ENCODE data around the gene LMNTD2. TPM values are rescaled to one million over a fixed set of nuclear protein-coding genes. Genes with fewer than 3 reads are reported as not detected.
"Not testable (repeated sequence)": the region's sequence is repeated elsewhere in the genome, so short reads cannot be mapped to it uniquely, and the experiment has no call there.

LMNTD2 gene
- total RNA-seq, 1 donor from 2014 or later: 1.1 TPM

GRCh38 chr11:575996-576768 is 15.6 kb upstream of the LMNTD2 start, which contains the start of gene PHRF1:
Gene PHRF1 (plus strand): TSS chr11:576470. CDS start chr11:581513, 5,043 bp downstream.
- Histone ChIP-seq H3K27me3 (peaks cover 15% of the 10 kb centered on the region), H3K36me3 (no peaks in the 10 kb centered on the region), H3F3A (ENCODE audit: low read depth) (peaks cover 38% of the 10 kb centered on the region), H3K4me1 (peaks cover 27% of the 10 kb centered on the region), H3K9ac (peak within 1 kb of the TSS; percentile 98), H3K9me3 (ENCODE audit: low read depth) (no peaks in the 10 kb centered on the region), H4K20me1 (ENCODE audit: low read depth) (peaks cover 54% of the 10 kb centered on the region), H3K79me2 (ENCODE audit: low read depth) (peaks cover 49% of the 10 kb centered on the region), H2AFZ (replicated peaks) (peak within 1 kb of the TSS; percentile 100), H3K4me3 (peak within 1 kb of the TSS; percentile 93), H3K27ac (peak within 1 kb of the TSS; percentile 99), H3K4me2 (peak within 1 kb of the TSS; percentile 100)
- TF ChIP-seq EZH2phosphoT487 (IDR thresholded peaks at IDR 0.05) (no peak), CTCF (IDR thresholded peaks at IDR 0.05) (no peak), EZH2 (IDR thresholded peaks at IDR 0.05) (no peak)
- H3K27ac Mint-ChIP-seq: peak within 1 kb of the TSS; percentile 100
- H3K27me3 Mint-ChIP-seq (ENCODE audit: insufficient read depth, low read depth): peaks cover 6% of the 10 kb centered on the region
- DNase-seq (ENCODE audit: low spot score): peak; percentile 97
- H3K4me3 Mint-ChIP-seq: peak within 1 kb of the TSS; percentile 96
- peaks cover 37% of the 10 kb centered on the region for H3K4me1 Mint-ChIP-seq
- H3K36me3 Mint-ChIP-seq: peaks cover 5% of the 10 kb centered on the region
- H3K9me3 Mint-ChIP-seq: no peaks in the 10 kb centered on the region

- Mint-ChIP-seq H3K36me3 (peaks cover 4% of the 10 kb centered on the region), H3K27me3 (ENCODE audit: insufficient read depth, low read depth) (peaks cover 6% of the 10 kb centered on the region), H3K4me3 (peak overlapping the region; percentile 94), H3K9me3 (no peaks in the 10 kb centered on the region), H3K27ac (peak overlapping the region; percentile 46), H3K4me1 (peaks cover 40% of the 10 kb centered on the region)
- H3K4me1 ChIP-seq: peaks cover 30% of the 10 kb centered on the region
- H4K20me1 ChIP-seq (ENCODE audit: low read depth): peaks cover 47% of the 10 kb centered on the region
- H3K27me3 ChIP-seq: peaks cover 15% of the 10 kb centered on the region
- no peak overlapping the region for H3K9ac ChIP-seq
- H3K4me2 ChIP-seq: peak overlapping the region; percentile 85
- H3K9me3 ChIP-seq (ENCODE audit: low read depth): no peaks in the 10 kb centered on the region
- H3K4me3 ChIP-seq: peak overlapping the region; percentile 67
- no peaks in the 10 kb centered on the region for H3K36me3 ChIP-seq
- peak; percentile 96 for DNase-seq (ENCODE audit: low spot score)
- no peak overlapping the region for H3K27ac ChIP-seq
- peaks cover 42% of the 10 kb centered on the region for H3F3A ChIP-seq (ENCODE audit: low read depth)
- peak overlapping the region; percentile 88 for H2AFZ ChIP-seq (replicated peaks)
- TF ChIP-seq EZH2 (IDR thresholded peaks at IDR 0.05): no peak
- TF ChIP-seq EZH2phosphoT487 (IDR thresholded peaks at IDR 0.05): no peak
- no peak for TF ChIP-seq CTCF (IDR thresholded peaks at IDR 0.05)
- H3K79me2 ChIP-seq (ENCODE audit: low read depth): peaks cover 42% of the 10 kb centered on the region
Observed at GRCh38 chr11:575313-575995, 14.9 kb upstream of the LMNTD2 start.

- Mint-ChIP-seq H3K36me3 (peaks cover 4% of the 10 kb centered on the region), H3K4me1 (peaks cover 41% of the 10 kb centered on the region), H3K9me3 (no peaks in the 10 kb centered on the region), H3K4me3 (peak overlapping the region; percentile 94), H3K27ac (peak overlapping the region; percentile 46), H3K27me3 (ENCODE audit: insufficient read depth, low read depth) (peaks cover 6% of the 10 kb centered on the region)
- Histone ChIP-seq H3K79me2 (ENCODE audit: low read depth) (peaks cover 35% of the 10 kb centered on the region), H4K20me1 (ENCODE audit: low read depth) (peaks cover 40% of the 10 kb centered on the region), H3K4me2 (peak overlapping the region; percentile 85), H3K27ac (no peak overlapping the region), H3K4me1 (peaks cover 30% of the 10 kb centered on the region), H2AFZ (replicated peaks) (peak overlapping the region; percentile 5), H3K9me3 (ENCODE audit: low read depth) (no peaks in the 10 kb centered on the region), H3K36me3 (no peaks in the 10 kb centered on the region), H3K9ac (no peak overlapping the region), H3F3A (ENCODE audit: low read depth) (peaks cover 49% of the 10 kb centered on the region), H3K4me3 (peak overlapping the region; percentile 67), H3K27me3 (peaks cover 15% of the 10 kb centered on the region)
- DNase-seq (ENCODE audit: low spot score): no peak
- peak; percentile 11 for TF ChIP-seq EZH2 (IDR thresholded peaks at IDR 0.05)
- TF ChIP-seq EZH2phosphoT487 (IDR thresholded peaks at IDR 0.05): no peak
- no peak for TF ChIP-seq CTCF (IDR thresholded peaks at IDR 0.05)
Observed at GRCh38 chr11:574632-575312, 14.2 kb upstream of the LMNTD2 start.

GRCh38 chr11:574031-574570 is 13.6 kb upstream of the LMNTD2 start:
- peaks cover 34% of the 10 kb centered on the region for H3K4me1 Mint-ChIP-seq
- H3K4me3 Mint-ChIP-seq: peak overlapping the region; percentile 94

More at GRCh38 chr11:574031-574570, 13.6 kb upstream of the LMNTD2 start:
- not testable (repeated sequence) for H3K36me3 ChIP-seq; H3K27ac ChIP-seq; H2AFZ ChIP-seq (replicated peaks); H3K9ac ChIP-seq; H3K36me3 Mint-ChIP-seq; H3K27ac Mint-ChIP-seq; H3K9me3 ChIP-seq (ENCODE audit: low read depth); H3K9me3 Mint-ChIP-seq; H3K27me3 Mint-ChIP-seq (ENCODE audit: insufficient read depth, low read depth); DNase-seq (ENCODE audit: low spot score)
- Histone ChIP-seq H3F3A (ENCODE audit: low read depth) (peaks cover 55% of the 10 kb centered on the region), H4K20me1 (ENCODE audit: low read depth) (peaks cover 33% of the 10 kb centered on the region), H3K4me2 (peak overlapping the region; percentile 85), H3K4me1 (peaks cover 35% of the 10 kb centered on the region), H3K79me2 (ENCODE audit: low read depth) (peaks cover 28% of the 10 kb centered on the region), H3K27me3 (peaks cover 15% of the 10 kb centered on the region), H3K4me3 (peak overlapping the region; percentile 67)

Measured in neural progenitor cell (in vitro differentiated cells).